A549 (cell line): Measurements from ENCODE around the gene KCNG2. TPM values are rescaled to one million over a fixed set of nuclear protein-coding genes. Genes with fewer than 3 reads are reported as not detected.

ENCODE experiments used
- ATAC-seq, 2 experiments: fragments of 200-7000 bp in 1 of 2; fragments of >200 bp in 1 of 2; cut with Nextera tagmentation in 1 of 2; cut with Tn5 transposase in 1 of 2; 3 replicates each; pipeline versions ENCODE4 v1.8.0 to v1.9.1; 2018 to 2020; ENCODE audit warnings: mild to moderate bottlenecking in 1 of 2, moderate library complexity in 1 of 2
- CTCF ChIA-PET: fragments of 300-600 bp; sonication (Branson Sonifier 250); formaldehyde crosslinking; extraction: SDS; loops from one replicate; lab custom pipeline; 2021; ENCODE audit warnings: antibody characterized with exemption, inconsistent platforms; lab: Yijun Ruan, JAX
- POLR2A ChIA-PET: fragments of 350-600 bp; formaldehyde crosslinking; extraction: SDS; loops from one replicate; lab custom pipeline; 2021; ENCODE audit warnings: antibody characterized with exemption, inconsistent platforms; lab: Yijun Ruan, JAX
- DNase-seq, 2 experiments: peaks; one replicate each; pipeline versions ENCODE4 v3.0.0 to v3.0.0-alpha.2; 2011 to 2016; ENCODE audit warnings: low read depth in 1 of 2, low spot score in 1 of 2
- FAIRE-seq: peaks from 2 replicates; lab custom pipeline; 2011; peaks lifted over from hg19 to GRCh38; lab: Jason Lieb, UNC
- H3K27ac ChIP-seq, 2 experiments: fragments of >200 bp; sonication (Bioruptor Twin); formaldehyde crosslinking; 3 replicates each; pipeline ENCODE4 v1.5.1; 2016 to 2017
- H3K4me1 ChIP-seq: fragments of >200 bp; sonication (Bioruptor Twin); formaldehyde crosslinking; 3 replicates; pipeline ENCODE4 v1.6.1; 2016
- H3K4me2 ChIP-seq: fragments of >200 bp; sonication (Bioruptor Twin); formaldehyde crosslinking; 3 replicates; pipeline ENCODE4 v1.6.1; 2016
- H3K4me3 ChIP-seq: fragments of >200 bp; sonication (Bioruptor Twin); formaldehyde crosslinking; 3 replicates; pipeline ENCODE4 v1.5.1; 2016
- H3K9me3 ChIP-seq: fragments of >200 bp; sonication (Bioruptor Twin); formaldehyde crosslinking; 3 replicates; pipeline ENCODE4 v1.6.1; 2016
- EHMT2 ChIP-seq: fragments of 200-600 bp; sonication (generic); IDR thresholded peaks from 2 replicates; pipeline ENCODE4 v1.6.1; 2016; ENCODE audit warnings: antibody characterized with exemption, low read depth, mild to moderate bottlenecking, moderate library complexity
- HOXB5 ChIP-seq: fragments of 250-450 bp; sonication (Bioruptor Pico); IDR thresholded peaks from 2 replicates; pipeline ENCODE4 v1.5.0; 2020; ENCODE audit warnings: mild to moderate bottlenecking, moderate library complexity
- JUN ChIP-seq, 2 experiments: fragments of >200 bp; sonication (Bioruptor Twin); formaldehyde crosslinking; IDR thresholded peaks; 2 replicates in 1 of 2; 3 replicates in 1 of 2; pipeline ENCODE4 v1.6.1; 2016 to 2017
- KDM5A ChIP-seq: fragments of 200-600 bp; sonication (generic); IDR thresholded peaks from 2 replicates; pipeline ENCODE4 v1.6.1; 2016; ENCODE audit warnings: antibody characterized with exemption, mild to moderate bottlenecking
- MAFK ChIP-seq: fragments of 450-650 bp; IDR thresholded peaks from 2 replicates; pipeline ENCODE4 v1.6.1; 2014; ENCODE audit not compliant: partially characterized antibody
- MAZ ChIP-seq: fragments of 150-350 bp; IDR thresholded peaks from 2 replicates; pipeline ENCODE4 v1.6.1; 2014; ENCODE audit warnings: antibody characterized with exemption, low read depth, low read length, borderline replicate concordance
- PHF8 ChIP-seq: fragments of 200-600 bp; sonication (generic); IDR thresholded peaks from 2 replicates; pipeline ENCODE4 v1.6.1; 2016; ENCODE audit warnings: low read depth, mild to moderate bottlenecking, antibody characterized with exemption, moderate library complexity, borderline replicate concordance
- POLR2A ChIP-seq: IDR thresholded peaks from 2 replicates; pipeline ENCODE4 v1.6.1; 2012; ENCODE audit warnings: mild to moderate bottlenecking, low read length
- POLR2AphosphoS2 ChIP-seq: conservative IDR thresholded peaks from 2 replicates; pipeline ENCODE4 v1.6.1; 2012; ENCODE audit warnings: low read length, improper control_type of control experiment, inconsistent platforms
- RARB ChIP-seq: fragments of 250-450 bp; sonication (Bioruptor Pico); IDR thresholded peaks from 2 replicates; pipeline ENCODE4 v1.8.0; 2021; ENCODE audit warnings: mild to moderate bottlenecking, moderate library complexity
- RNF2 ChIP-seq: fragments of 200-600 bp; sonication (generic); IDR thresholded peaks from 2 replicates; pipeline ENCODE4 v1.6.1; 2016; ENCODE audit warnings: low read depth, mild to moderate bottlenecking, antibody characterized with exemption, moderate library complexity, borderline replicate concordance
- TFCP2L1 ChIP-seq: fragments of 250-450 bp; sonication (Bioruptor Pico); IDR thresholded peaks from 2 replicates; pipeline ENCODE4 v1.5.0; 2021; ENCODE audit warnings: mild to moderate bottlenecking
- ZNF302 ChIP-seq: fragments of 250-450 bp; sonication (Bioruptor Pico); IDR thresholded peaks from 2 replicates; pipeline ENCODE4 v1.9.0; 2021; ENCODE audit warnings: inconsistent platforms, mild to moderate bottlenecking, moderate library complexity
- WGBS: methylation state at CpG from one replicate; pipeline ENCODE4 v1.1.6; 2017; ENCODE audit errors: missing lambda C conversion rate; 5-methylcytosine and 5-hydroxymethylcytosine counted together
- polyA plus RNA-seq, 4 experiments: library from polyadenylated mRNA; depleted of rRNA in 3 of 4; stranded (reverse); fragments of >200 nt; fragmentation: RNase III in 1 of 4; extraction: RNeasy Plus Mini Kit Qiagen cat#74134 plus additional on column Dnase treatment in 1 of 4; gene quantifications; 2 replicates in 3 of 4; 3 replicates in 1 of 4; pipeline ENCODE4 v1.2.3, GENCODE V29; 2011 to 2017
- TF ChIP-seq, protein P1 (sequence below): fragments of 450-650 bp; IDR thresholded peaks from 2 replicates; pipeline ENCODE4 v1.6.1; 2014; ENCODE audit warnings: antibody characterized with exemption
- TF ChIP-seq, protein P2 (sequence below): IDR thresholded peaks from 2 replicates; pipeline ENCODE4 v1.6.1; 2012; ENCODE audit warnings: low read depth, borderline replicate concordance
- TF ChIP-seq, protein P3 (sequence below): IDR thresholded peaks from 2 replicates; pipeline ENCODE4 v1.6.1; 2012
- TF ChIP-seq, protein P4 (sequence below): fragments of 200-600 bp; sonication (generic); IDR thresholded peaks from 2 replicates; pipeline ENCODE4 v1.6.1; 2016; ENCODE audit warnings: antibody characterized with exemption, mild to moderate bottlenecking, moderate library complexity
- TF ChIP-seq, protein P5 (sequence below): fragments of >200 bp; sonication (Bioruptor Twin); formaldehyde crosslinking; IDR thresholded peaks from 3 replicates; pipeline ENCODE4 v1.5.1; 2016

The KCNG2 gene
- polyA plus RNA-seq, 2 of the 4 experiments (the other 2 are of a cell fraction), result not detected

DNA sequence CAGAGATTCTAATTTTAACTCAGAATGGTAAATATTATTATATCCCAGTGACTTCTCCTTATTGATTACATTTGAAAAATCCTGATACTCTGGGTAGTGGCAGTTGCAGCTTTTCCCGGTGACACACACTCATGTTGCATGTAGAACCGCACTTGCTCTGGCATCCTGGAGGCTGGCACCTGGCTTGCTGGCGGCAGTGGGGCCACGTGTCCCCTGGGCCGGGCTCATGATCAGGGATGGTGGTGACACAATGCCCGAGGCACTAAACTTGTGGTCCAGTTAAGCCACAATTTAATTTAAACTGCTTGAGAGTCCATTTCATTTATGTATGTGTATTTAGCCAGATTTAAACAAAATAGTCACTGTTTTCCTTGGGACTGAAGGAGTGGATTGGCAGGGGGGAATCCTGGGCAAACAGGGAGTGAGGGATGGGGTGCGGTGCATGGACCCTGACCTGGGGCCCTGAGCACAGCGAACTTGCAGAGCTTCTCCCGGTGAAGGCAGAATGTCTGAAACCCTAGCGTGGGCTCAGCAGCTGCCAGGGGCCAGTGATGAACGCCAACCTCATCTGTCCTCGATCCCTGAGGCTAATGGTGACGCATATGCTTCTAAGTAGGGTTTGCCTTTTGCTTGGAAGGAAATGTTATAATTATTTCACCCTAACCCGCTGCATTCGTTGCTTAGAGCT lies 50.0 kb downstream of the KCNG2 start:
- Histone ChIP-seq H3K4me1 (no peaks in the 10 kb centered on the region), H3K9me3 (no peaks in the 10 kb centered on the region), H3K4me3 (no peak overlapping the region), H3K27ac (no peak overlapping the region), H3K4me2 (no peak overlapping the region)
- DNase-seq, result no peak
- TF ChIP-seq POLR2A (no peak), PHF8 (no peak), EHMT2 (no peak), POLR2AphosphoS2 (no peak), HOXB5 (CRISPR knock-in tag) (no peak)
- TF ChIP-seq, protein P1, sequence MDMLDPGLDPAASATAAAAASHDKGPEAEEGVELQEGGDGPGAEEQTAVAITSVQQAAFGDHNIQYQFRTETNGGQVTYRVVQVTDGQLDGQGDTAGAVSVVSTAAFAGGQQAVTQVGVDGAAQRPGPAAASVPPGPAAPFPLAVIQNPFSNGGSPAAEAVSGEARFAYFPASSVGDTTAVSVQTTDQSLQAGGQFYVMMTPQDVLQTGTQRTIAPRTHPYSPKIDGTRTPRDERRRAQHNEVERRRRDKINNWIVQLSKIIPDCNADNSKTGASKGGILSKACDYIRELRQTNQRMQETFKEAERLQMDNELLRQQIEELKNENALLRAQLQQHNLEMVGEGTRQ, result no peak
- TF ChIP-seq, protein P2, sequence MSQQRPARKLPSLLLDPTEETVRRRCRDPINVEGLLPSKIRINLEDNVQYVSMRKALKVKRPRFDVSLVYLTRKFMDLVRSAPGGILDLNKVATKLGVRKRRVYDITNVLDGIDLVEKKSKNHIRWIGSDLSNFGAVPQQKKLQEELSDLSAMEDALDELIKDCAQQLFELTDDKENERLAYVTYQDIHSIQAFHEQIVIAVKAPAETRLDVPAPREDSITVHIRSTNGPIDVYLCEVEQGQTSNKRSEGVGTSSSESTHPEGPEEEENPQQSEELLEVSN, result no peak
- TF ChIP-seq, all 56 proteins: peak for 0
- ChIA-PET CTCF (no interaction called here), POLR2A (no interaction called here)
- 83% methylated on average over 11 of the region's 15 CpGs for WGBS
- ATAC-seq, result no peak
- FAIRE-seq, result no peak

DNA sequence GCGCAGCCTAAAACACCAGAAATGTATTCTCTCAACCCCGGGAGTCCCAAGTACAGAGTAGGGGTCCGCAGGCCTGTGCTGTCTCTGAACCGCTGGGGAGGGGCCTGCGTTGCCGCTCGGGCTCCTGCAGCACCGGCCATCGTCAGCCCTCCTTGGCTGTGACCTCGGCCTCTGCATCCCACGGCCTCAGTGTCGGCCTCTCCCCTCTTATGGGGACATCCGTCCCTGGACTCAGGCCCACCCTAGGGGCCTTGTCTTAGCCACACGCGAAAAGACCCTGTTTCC lies 50.5 kb downstream of the KCNG2 start:
- DNase-seq (no peak), FAIRE-seq (no peak)
- ChIA-PET CTCF (no interaction called here), POLR2A (no interaction called here)
- no peak overlapping the region for H3K4me2 ChIP-seq
- H3K4me1 ChIP-seq, result no peaks in the 10 kb centered on the region
- no peaks in the 10 kb centered on the region for H3K9me3 ChIP-seq
- no peak overlapping the region for H3K27ac ChIP-seq
- TF ChIP-seq TFCP2L1 (no peak), KDM5A (no peak), ZNF302 (CRISPR knock-in tag) (no peak), RARB (CRISPR knock-in tag) (no peak), RNF2 (no peak), MAZ (no peak), MAFK (no peak), JUN (IDR thresholded peaks at IDR 0.05) (no peak)
- TF ChIP-seq, protein P3, sequence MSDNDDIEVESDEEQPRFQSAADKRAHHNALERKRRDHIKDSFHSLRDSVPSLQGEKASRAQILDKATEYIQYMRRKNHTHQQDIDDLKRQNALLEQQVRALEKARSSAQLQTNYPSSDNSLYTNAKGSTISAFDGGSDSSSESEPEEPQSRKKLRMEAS, result no peak
- TF ChIP-seq, protein P1, result no peak
- TF ChIP-seq, protein P4, sequence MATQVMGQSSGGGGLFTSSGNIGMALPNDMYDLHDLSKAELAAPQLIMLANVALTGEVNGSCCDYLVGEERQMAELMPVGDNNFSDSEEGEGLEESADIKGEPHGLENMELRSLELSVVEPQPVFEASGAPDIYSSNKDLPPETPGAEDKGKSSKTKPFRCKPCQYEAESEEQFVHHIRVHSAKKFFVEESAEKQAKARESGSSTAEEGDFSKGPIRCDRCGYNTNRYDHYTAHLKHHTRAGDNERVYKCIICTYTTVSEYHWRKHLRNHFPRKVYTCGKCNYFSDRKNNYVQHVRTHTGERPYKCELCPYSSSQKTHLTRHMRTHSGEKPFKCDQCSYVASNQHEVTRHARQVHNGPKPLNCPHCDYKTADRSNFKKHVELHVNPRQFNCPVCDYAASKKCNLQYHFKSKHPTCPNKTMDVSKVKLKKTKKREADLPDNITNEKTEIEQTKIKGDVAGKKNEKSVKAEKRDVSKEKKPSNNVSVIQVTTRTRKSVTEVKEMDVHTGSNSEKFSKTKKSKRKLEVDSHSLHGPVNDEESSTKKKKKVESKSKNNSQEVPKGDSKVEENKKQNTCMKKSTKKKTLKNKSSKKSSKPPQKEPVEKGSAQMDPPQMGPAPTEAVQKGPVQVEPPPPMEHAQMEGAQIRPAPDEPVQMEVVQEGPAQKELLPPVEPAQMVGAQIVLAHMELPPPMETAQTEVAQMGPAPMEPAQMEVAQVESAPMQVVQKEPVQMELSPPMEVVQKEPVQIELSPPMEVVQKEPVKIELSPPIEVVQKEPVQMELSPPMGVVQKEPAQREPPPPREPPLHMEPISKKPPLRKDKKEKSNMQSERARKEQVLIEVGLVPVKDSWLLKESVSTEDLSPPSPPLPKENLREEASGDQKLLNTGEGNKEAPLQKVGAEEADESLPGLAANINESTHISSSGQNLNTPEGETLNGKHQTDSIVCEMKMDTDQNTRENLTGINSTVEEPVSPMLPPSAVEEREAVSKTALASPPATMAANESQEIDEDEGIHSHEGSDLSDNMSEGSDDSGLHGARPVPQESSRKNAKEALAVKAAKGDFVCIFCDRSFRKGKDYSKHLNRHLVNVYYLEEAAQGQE, result no peak
- TF ChIP-seq, protein P5, sequence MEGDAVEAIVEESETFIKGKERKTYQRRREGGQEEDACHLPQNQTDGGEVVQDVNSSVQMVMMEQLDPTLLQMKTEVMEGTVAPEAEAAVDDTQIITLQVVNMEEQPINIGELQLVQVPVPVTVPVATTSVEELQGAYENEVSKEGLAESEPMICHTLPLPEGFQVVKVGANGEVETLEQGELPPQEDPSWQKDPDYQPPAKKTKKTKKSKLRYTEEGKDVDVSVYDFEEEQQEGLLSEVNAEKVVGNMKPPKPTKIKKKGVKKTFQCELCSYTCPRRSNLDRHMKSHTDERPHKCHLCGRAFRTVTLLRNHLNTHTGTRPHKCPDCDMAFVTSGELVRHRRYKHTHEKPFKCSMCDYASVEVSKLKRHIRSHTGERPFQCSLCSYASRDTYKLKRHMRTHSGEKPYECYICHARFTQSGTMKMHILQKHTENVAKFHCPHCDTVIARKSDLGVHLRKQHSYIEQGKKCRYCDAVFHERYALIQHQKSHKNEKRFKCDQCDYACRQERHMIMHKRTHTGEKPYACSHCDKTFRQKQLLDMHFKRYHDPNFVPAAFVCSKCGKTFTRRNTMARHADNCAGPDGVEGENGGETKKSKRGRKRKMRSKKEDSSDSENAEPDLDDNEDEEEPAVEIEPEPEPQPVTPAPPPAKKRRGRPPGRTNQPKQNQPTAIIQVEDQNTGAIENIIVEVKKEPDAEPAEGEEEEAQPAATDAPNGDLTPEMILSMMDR, result no peak
- TF ChIP-seq, protein P2, result no peak
- TF ChIP-seq, all 56 proteins: peak for 0
- no peak overlapping the region for H3K4me3 ChIP-seq
- ATAC-seq, result no peak
- WGBS, result 79% methylated on average over 11 of the region's 15 CpGs
